T47D (cell line): ENCODE results near the gene ANKRD44.

Source experiments
- DNase-seq, 2 experiments: peaks; one replicate each; pipeline versions ENCODE4 v3.0.0 to v3.0.0-alpha.2; 2011 to 2012; ENCODE audit warnings: low read depth in 1 of 2, low spot score in 1 of 2
- JUND ChIP-seq: IDR thresholded peaks from 2 replicates; pipeline ENCODE4 v1.6.1; 2012; ENCODE audit warnings: low read depth
- in situ Hi-C: cut with HindIII; loops from 2 replicates; pipeline ENCODE4 v1.10.0; 2016; ENCODE audit warnings: low sequenced_read_pairs, low pct_unique_long_range_greater_than_20kb

ANKRD44 gene

GRCh38 chr2:197259470-197259999 is 51.0 kb downstream of the ANKRD44 start:
- no peak for DNase-seq
- in situ Hi-C loops, result no loop called here
- no peak for TF ChIP-seq JUND

DNA sequence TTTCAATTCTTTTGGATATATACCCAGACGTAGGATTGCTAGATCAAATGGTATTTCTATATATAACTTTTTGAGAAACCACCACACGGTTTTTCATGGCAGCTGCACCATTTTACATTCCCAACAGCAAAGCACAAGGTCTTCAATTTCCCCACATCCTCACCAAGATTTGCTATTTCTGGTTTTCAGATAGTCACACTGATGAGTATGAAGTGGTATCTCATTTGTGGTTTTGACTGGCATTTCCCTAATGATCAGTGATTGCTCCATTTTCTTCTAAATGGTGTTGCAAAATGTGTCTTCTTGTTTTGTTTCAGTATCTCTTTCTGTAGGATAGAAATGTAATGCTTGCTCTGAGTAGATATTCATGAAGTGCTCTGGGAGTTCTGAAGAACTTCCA is 52.0 kb downstream of the ANKRD44 start:
- in situ Hi-C loops, result no loop called here
- TF ChIP-seq JUND, result no peak

GRCh38 chr2:197256547-197257170 is 53.9 kb downstream of the ANKRD44 start:
- no peak for DNase-seq
- no peak for TF ChIP-seq JUND

More for the DNA sequence above, 52.0 kb downstream of the ANKRD44 start:
- DNase-seq, result no peak

DNA sequence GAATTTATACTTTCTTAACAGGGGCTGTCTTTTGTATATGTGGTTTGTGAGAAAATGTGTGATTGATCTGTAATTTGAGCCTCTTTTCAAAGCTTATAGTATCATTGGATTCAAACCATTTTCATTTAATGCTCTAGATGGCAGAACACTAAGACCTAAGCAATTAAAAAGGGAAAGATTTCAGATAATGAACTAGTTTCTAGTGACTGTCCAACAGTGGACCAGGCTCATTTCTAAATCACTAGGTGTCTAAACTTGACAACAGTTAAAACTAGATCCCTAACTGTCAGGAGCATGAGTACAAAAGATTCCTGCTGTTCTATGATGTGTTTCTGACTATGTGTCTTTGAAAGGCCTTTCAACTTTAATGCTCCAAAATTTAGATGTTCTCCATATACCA is 54.6 kb downstream of the ANKRD44 start:
- no peak for DNase-seq
- no peak for TF ChIP-seq JUND
- in situ Hi-C loops, result no loop called here

More at GRCh38 chr2:197256547-197257170, 53.9 kb downstream of the ANKRD44 start:
- in situ Hi-C loops, result no loop called here

DNA sequence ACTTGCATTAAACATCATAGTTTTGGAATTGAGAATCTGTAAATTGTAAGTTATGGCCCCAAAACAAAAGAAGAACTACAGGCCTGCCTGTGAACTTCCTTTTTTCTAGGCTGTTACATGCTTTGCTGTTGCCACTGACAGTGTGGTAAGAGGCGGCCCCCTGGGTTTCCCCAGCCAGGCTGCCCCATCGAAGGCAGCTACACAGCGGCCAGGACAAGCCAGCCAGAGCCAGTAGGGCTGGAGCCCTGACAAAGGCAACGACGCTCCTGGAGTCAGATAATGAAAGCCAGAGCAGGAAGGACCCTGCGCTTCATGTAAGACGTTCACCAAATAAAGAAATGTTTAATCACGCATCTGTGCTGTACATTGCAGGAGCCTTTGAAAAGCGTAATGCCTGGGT is 55.0 kb downstream of the ANKRD44 start:
- in situ Hi-C loops, result no loop called here
- no peak for DNase-seq
- TF ChIP-seq JUND, result no peak

DNA sequence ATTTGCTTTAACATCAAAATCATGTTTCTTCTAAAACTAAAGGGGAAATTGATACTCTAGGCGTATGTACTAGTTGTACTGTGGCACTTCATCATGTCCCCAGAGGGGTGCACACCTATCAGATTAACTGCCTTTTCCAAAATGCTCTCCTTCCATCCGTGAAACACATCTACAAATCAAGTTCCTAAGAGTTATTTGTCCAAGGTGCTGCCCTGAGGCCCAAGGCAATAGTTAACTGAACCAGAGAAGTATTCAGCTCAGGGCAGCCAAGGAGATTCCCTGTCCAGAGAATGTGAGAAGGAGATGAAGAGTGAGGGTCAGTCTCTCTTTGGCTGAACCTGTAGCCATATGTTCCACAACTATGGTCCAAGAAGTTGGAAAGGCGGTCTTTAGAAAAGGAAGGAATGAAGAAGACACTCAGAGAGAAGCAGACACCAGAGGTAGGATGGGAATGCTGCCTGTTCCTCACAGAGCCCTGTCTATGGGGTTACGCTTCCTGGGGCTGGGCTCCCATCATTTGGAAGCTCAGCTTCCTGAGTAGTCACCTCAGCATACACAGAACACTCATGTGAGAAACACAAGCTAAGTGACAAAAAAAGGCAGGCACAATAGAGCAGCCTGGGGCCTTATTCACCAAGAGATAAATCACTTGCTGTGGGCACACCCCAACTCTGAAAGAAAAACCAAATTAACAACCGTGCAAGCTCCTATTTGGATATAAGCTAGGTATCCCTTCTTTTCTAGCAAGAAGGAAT is 55.6 kb downstream of the ANKRD44 start:
- TF ChIP-seq JUND, result no peak
- in situ Hi-C loops, result no loop called here
- peak in 1 of 2 experiments; percentile 5 for DNase-seq

- in situ Hi-C loops, result no loop called here
- DNase-seq, result no peak
- no peak for TF ChIP-seq JUND
Observed at GRCh38 chr2:197251576-197251975, 59.0 kb downstream of the ANKRD44 start.

- DNase-seq, result no peak
- TF ChIP-seq JUND, result no peak
- in situ Hi-C loops, result no loop called here
Observed at GRCh38 chr2:197251163-197251562, 59.4 kb downstream of the ANKRD44 start.

DNA sequence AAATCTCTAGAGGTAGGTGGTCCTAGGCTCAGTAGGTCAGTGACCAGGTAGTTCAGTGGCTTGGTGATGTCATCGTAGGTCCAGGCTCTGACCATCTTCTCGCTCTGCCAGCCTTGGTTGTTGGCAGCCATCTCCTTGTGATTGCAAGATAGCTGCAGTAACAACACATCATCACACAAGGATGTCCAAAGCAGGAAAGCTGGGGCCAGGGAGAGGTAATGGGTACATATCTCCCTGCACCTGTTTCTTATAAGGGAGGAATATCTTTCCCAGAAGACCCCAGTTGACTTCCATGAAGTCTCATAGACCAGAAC is 60.5 kb downstream of the ANKRD44 start:
- in situ Hi-C loops, result no loop called here

DNA sequence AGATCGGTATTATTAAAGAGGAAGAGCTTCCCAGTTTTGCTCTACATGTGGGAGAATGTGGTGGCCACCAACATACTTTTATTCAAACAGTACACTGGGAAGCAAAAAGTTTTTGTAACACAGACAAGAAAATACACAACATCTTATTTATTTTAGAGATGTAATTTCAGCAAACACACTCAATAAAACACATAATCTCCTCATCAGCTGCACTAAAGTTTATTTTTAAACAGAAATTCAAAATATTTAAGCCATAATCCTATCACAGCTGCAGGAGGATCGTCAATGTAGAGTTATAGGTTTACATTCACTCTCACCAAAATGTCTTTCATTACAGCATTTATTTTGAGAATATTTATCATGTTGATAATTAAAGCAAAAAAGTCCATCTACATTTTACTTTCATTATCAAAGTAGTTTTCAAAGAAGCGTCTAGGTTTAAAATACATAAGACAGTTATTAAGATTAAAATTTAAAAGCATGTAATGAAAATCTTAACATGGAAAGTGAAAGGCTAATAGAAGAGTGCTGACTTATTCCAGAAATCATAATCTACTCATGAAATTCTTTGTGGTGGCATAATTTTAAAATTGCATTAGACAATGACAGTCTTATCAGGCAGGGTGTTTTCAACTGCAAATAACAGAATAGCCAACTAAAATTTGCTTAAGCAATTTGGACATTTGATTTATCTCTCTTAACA is 61.0 kb downstream of the ANKRD44 start:
- no peak for TF ChIP-seq JUND
- in situ Hi-C loops, result no loop called here
- DNase-seq, result no peak

More for the DNA sequence above, 60.5 kb downstream of the ANKRD44 start:
- DNase-seq, result no peak
- TF ChIP-seq JUND, result no peak

GRCh38 chr2:197248623-197249022 is 62.0 kb downstream of the ANKRD44 start:
- TF ChIP-seq JUND, result no peak
- in situ Hi-C loops, result no loop called here
- DNase-seq, result no peak

GRCh38 chr2:197248001-197248401 is 62.6 kb downstream of the ANKRD44 start:
- no peak for TF ChIP-seq JUND
- in situ Hi-C loops, result no loop called here
- no peak for DNase-seq

DNA sequence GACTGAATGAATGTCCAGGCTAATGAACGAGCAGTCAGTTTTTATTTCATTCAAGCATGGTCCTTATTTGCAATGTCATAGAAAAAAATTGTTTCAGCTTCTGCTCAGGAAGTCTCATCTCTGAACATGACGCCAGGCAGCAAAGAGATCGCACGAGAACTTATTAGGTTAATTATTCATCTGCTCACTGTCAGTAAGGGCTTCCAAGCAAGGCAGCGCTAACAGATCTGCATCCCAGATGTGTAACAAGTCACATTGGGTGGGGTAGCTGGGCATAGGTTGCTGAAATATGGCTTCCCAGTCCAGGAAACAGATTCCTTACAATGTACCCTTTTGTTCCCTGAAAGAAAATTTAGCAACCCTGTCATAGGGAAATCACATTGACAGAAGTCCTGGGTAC is 63.5 kb downstream of the ANKRD44 start:
- no peak for DNase-seq
- in situ Hi-C loops, result no loop called here
- TF ChIP-seq JUND, result no peak
